Measurements from ENCODE around the gene SPATA9. TPM values are rescaled to one million over a fixed set of nuclear protein-coding genes. Genes with fewer than 3 reads are reported as not detected.
A peak's percentile ranks its signal among the peaks of the same experiment; 100 is the strongest.

Gene SPATA9
- total and polyA plus RNA-seq, 9 of the 15 experiments (the other 6 are each of a cell fraction or from before 2014, with no cell fraction given) = 0.16 to 5.5 (median 0.39) TPM; not detected in 3

- TF ChIP-seq CREB5 (CRISPR knock-in tag; IDR thresholded peaks at IDR 0.05) (no peak), TFAM (CRISPR knock-in tag; conservative IDR thresholded peaks at IDR 0.05) (no peak), ZNF592 (IDR thresholded peaks at IDR 0.05) (peak; percentile 57; the same call in 1 of the 2 replicates), BACH1 (tag; IDR thresholded peaks at IDR 0.05) (no peak), MYNN (IDR thresholded peaks at IDR 0.05) (no peak), MYNN (CRISPR knock-in tag; IDR thresholded peaks at IDR 0.05) (no peak), TAF9B (IDR thresholded peaks at IDR 0.05; ENCODE audit: partially characterized antibody) (peak; percentile 93), JUN (IDR thresholded peaks at IDR 0.05; ENCODE audit: borderline replicate concordance, low read depth, low read length) (peak; percentile 22; the same call in 1 of the 2 replicates), JUN (CRISPR knock-in tag; IDR thresholded peaks at IDR 0.05; ENCODE audit: borderline replicate concordance) (no peak), HDAC1 (IDR thresholded peaks at IDR 0.05) (peak in 1 of 2 experiments; percentile 72; a peak in 2 of 4 replicates), ZBED1 (IDR thresholded peaks at IDR 0.05) (no peak), MBD2 (IDR thresholded peaks at IDR 0.05; ENCODE audit: borderline replicate concordance, low read depth) (peak; percentile 59; the same call in 1 of the 2 replicates), BMI1 (IDR thresholded peaks at IDR 0.05; ENCODE audit: low read length) (no peak), ATF1 (CRISPR knock-in tag; IDR thresholded peaks at IDR 0.05) (no peak), ATF1 (tag; IDR thresholded peaks at IDR 0.05) (peak; percentile 93), MAFF (IDR thresholded peaks at IDR 0.05; ENCODE audit: low read length) (no peak), SREBF1 (IDR thresholded peaks at IDR 0.05; ENCODE audit: borderline replicate concordance, low read depth, low read length) (no peak), SAFB (IDR thresholded peaks at IDR 0.05; ENCODE audit: borderline replicate concordance, low read depth, low read length) (peak; percentile 71), ZNF217 (CRISPR knock-in tag; IDR thresholded peaks at IDR 0.05) (no peak), HMG20A (CRISPR knock-in tag; conservative IDR thresholded peaks at IDR 0.05) (no peak), MYBL2 (IDR thresholded peaks at IDR 0.05; ENCODE audit: low read depth) (0 out of 2 replicates have a peak, but pooled peaks have one; percentile 9), MYBL2 (CRISPR knock-in tag; IDR thresholded peaks at IDR 0.05; ENCODE audit: borderline replicate concordance) (no peak), MCM5 (IDR thresholded peaks at IDR 0.05; ENCODE audit: low read depth) (no peak), TARDBP (IDR thresholded peaks at IDR 0.05) (peak; percentile 52; the same call in 1 of the 2 replicates), FOS (IDR thresholded peaks at IDR 0.05; ENCODE audit: extremely low read depth, insufficient read length) (no peak), ZNF707 (CRISPR knock-in tag; conservative IDR thresholded peaks at IDR 0.05) (no peak), ARHGAP35 (IDR thresholded peaks at IDR 0.05; ENCODE audit: partially characterized antibody) (no peak)
These were observed 36.0 kb downstream of the SPATA9 start, which contains the start of gene RFESD (continued) for GRCh38 chr5:95646569-95647431.
